Naive thymus-derived CD8-positive, alpha-beta T cell (primary cell): Measurements from ENCODE around the gene ORMDL3. TPM values are rescaled to one million over a fixed set of nuclear protein-coding genes. Genes with fewer than 3 reads are reported as not detected.
"Not testable (repeated sequence)": the region's sequence is repeated elsewhere in the genome, so short reads cannot be mapped to it uniquely, and the experiment has no call there.

ENCODE experiments used
- ATAC-seq, 2 donors: fragments of 150-1000 bp; cut with Tn5 transposase in 1 of 2; sonication (Bioruptor Pico), chemical (Tn5 transposase) in 1 of 2; 1 replicate in 1 of 2; 2 replicates in 1 of 2; pipeline ENCODE4 v1.10.0; 2021; ENCODE audit warnings: mild to moderate bottlenecking in 2 of 2, moderate library complexity in 2 of 2
- POLR2A ChIA-PET: fragments of 350-600 bp; sonication (Branson Sonifier 250); formaldehyde crosslinking; loops from one replicate; lab custom pipeline; 2021; ENCODE audit warnings: antibody characterized with exemption; lab: Charles Lee
- DNase-seq, 10 donors: peaks; one replicate each; pipeline versions ENCODE4 v3.0.0 to v3.0.0-alpha.2; 2020 to 2022
- H3K27ac Mint-ChIP-seq, 10 donors: one replicate each; pipeline ENCODE4 v1.8.0; 2020 to 2022; ENCODE audit warnings: mild to moderate bottlenecking in 10 of 10, mixed read lengths in 10 of 10, moderate library complexity in 4 of 10, inconsistent platforms in 1 of 10
- H3K27me3 Mint-ChIP-seq, 5 donors: one replicate each; pipeline ENCODE4 v1.8.0; 2021 to 2022; ENCODE audit warnings: mixed read lengths in 5 of 5
- H3K36me3 Mint-ChIP-seq, 3 donors: one replicate each; pipeline ENCODE4 v1.8.0; 2020 to 2022; ENCODE audit warnings: mixed read lengths in 3 of 3, mild to moderate bottlenecking in 2 of 3, inconsistent platforms in 1 of 3
- H3K4me1 Mint-ChIP-seq, 4 donors: one replicate each; pipeline ENCODE4 v1.8.0; 2021 to 2022; ENCODE audit warnings: mixed read lengths in 4 of 4
- H3K4me3 Mint-ChIP-seq, 10 donors: one replicate each; pipeline ENCODE4 v1.8.0; 2020 to 2022; ENCODE audit warnings: mild to moderate bottlenecking in 10 of 10, mixed read lengths in 10 of 10, moderate library complexity in 6 of 10, inconsistent platforms in 1 of 10
- H3K9me3 Mint-ChIP-seq, 9 donors: one replicate each; pipeline ENCODE4 v1.8.0; 2020 to 2022; ENCODE audit warnings: mixed read lengths in 9 of 9, mild to moderate bottlenecking in 3 of 9, inconsistent platforms in 1 of 9, moderate library complexity in 1 of 9
- polyA plus RNA-seq, 3 donors: library from polyadenylated mRNA; unstranded; fragments of 300-500 nt; fragmentation: Illumina TruSeq; gene quantifications; one replicate each; pipeline ENCODE4 v1.2.3, GENCODE V29; 2021
- total RNA-seq, 8 experiments: library from RNA in 2 of 8; stranded (reverse) in 2 of 8; gene quantifications; one replicate each; pipeline ENCODE4 v1.2.3 and lab custom pipeline; 2021 to 2026

Gene ORMDL3
- total and polyA plus RNA-seq, 5 experiments from 2014 or later: 100 to 335 (median 192) TPM

- DNase-seq (no peak), ATAC-seq (no peak)
- peak overlapping the region in 4 of 10 donors; percentile 24 to 67 (median 47) for H3K27ac Mint-ChIP-seq
- POLR2A ChIA-PET: interaction anchor here (0.6 kb wide), 1 partner anchor 73 kb away, joined by 5 read pairs; no protein-coding TSS in a partner anchor
- H3K27me3 Mint-ChIP-seq: no peaks in the 10 kb centered on the region
- no peaks in the 10 kb centered on the region for H3K9me3 Mint-ChIP-seq
- H3K4me1 Mint-ChIP-seq: peaks cover 5 to 18% (median 16%) of the 10 kb centered on the region in 4 donors
- H3K36me3 Mint-ChIP-seq: peaks cover 0 to 32% (median 10%) of the 10 kb centered on the region in 3 donors
- no peak overlapping the region for H3K4me3 Mint-ChIP-seq
These were observed 28.2 kb downstream of the ORMDL3 start for GRCh38 chr17:39899215-39899614.

GRCh38 chr17:39898088-39898487, 29.3 kb downstream of the ORMDL3 start:
- no peak for DNase-seq
- POLR2A ChIA-PET: no interaction called here
- H3K27ac Mint-ChIP-seq: peak overlapping the region in 2 of 10 donors; percentile 20 to 47

GRCh38 chr17:39894681-39895376, 32.6 kb downstream of the ORMDL3 start:
- POLR2A ChIA-PET: interaction anchor here (1.3 kb wide), 1 partner anchor 9 kb away, joined by 3 read pairs; no protein-coding TSS in a partner anchor

More at GRCh38 chr17:39898088-39898487, 29.3 kb downstream of the ORMDL3 start:
- Mint-ChIP-seq H3K27me3 (no peaks in the 10 kb centered on the region), H3K36me3 (peaks cover 0 to 26% (median 6%) of the 10 kb centered on the region in 3 donors), H3K4me1 (peaks cover 3 to 14% (median 9%) of the 10 kb centered on the region in 4 donors), H3K9me3 (no peaks in the 10 kb centered on the region), H3K4me3 (no peak overlapping the region)
- ATAC-seq: no peak

GRCh38 chr17:39889200-39889599, 38.2 kb downstream of the ORMDL3 start:
- no peak for ATAC-seq
- DNase-seq: no peak
- Mint-ChIP-seq H3K4me1 (peaks cover 0 to 4% (median 3%) of the 10 kb centered on the region in 4 donors), H3K36me3 (peaks cover 0 to 2% (median 0%) of the 10 kb centered on the region in 3 donors), H3K27me3 (peaks cover 0 to 7% (median 2%) of the 10 kb centered on the region in 5 donors), H3K27ac (no peak overlapping the region), H3K4me3 (no peak overlapping the region), H3K9me3 (no peaks in the 10 kb centered on the region)
- POLR2A ChIA-PET: interaction anchor here (0.6 kb wide), 1 partner anchor 330 kb away, joined by 5 read pairs; no protein-coding TSS in a partner anchor

More at GRCh38 chr17:39894681-39895376, 32.6 kb downstream of the ORMDL3 start:
- peak overlapping the region in 6 of 10 donors; percentile 35 to 79 (median 56) for H3K27ac Mint-ChIP-seq
- peak overlapping the region in 1 of 10 donors; percentile 17 for H3K4me3 Mint-ChIP-seq
- no peaks in the 10 kb centered on the region for H3K27me3 Mint-ChIP-seq
- H3K36me3 Mint-ChIP-seq: peaks cover 0 to 4% (median 0%) of the 10 kb centered on the region in 3 donors
- H3K4me1 Mint-ChIP-seq: peaks cover 6 to 12% (median 7%) of the 10 kb centered on the region in 4 donors
- DNase-seq (no peak), ATAC-seq (no peak)
- H3K9me3 Mint-ChIP-seq: no peaks in the 10 kb centered on the region

GRCh38 chr17:39887078-39887477, 40.3 kb downstream of the ORMDL3 start:
- POLR2A ChIA-PET: interaction anchor here (0.7 kb wide), 1 partner anchor 278 kb away, joined by 7 read pairs; no protein-coding TSS in a partner anchor
- no peak overlapping the region for H3K4me3 Mint-ChIP-seq
- DNase-seq: no peak
- peaks cover 0 to 2% (median 0%) of the 10 kb centered on the region in 3 donors for H3K36me3 Mint-ChIP-seq
- no peaks in the 10 kb centered on the region for H3K9me3 Mint-ChIP-seq
- no peak for ATAC-seq
- peak overlapping the region in 1 of 10 donors; percentile 26 for H3K27ac Mint-ChIP-seq
- peaks cover 0 to 7% (median 2%) of the 10 kb centered on the region in 5 donors for H3K27me3 Mint-ChIP-seq
- H3K4me1 Mint-ChIP-seq: no peaks in the 10 kb centered on the region

GRCh38 chr17:39886102-39886501, 41.3 kb downstream of the ORMDL3 start:
- POLR2A ChIA-PET, H3K27ac Mint-ChIP-seq, H3K4me1 Mint-ChIP-seq, H3K36me3 Mint-ChIP-seq, H3K27me3 Mint-ChIP-seq, DNase-seq, H3K9me3 Mint-ChIP-seq, H3K4me3 Mint-ChIP-seq, ATAC-seq: not testable (repeated sequence)

- H3K9me3 Mint-ChIP-seq: no peaks in the 10 kb centered on the region
- peaks cover 2 to 17% (median 12%) of the 10 kb centered on the region in 4 donors for H3K4me1 Mint-ChIP-seq
- ATAC-seq (no peak), DNase-seq (peak in 1 of 10 donors; percentile 32)
- H3K27me3 Mint-ChIP-seq: peaks cover 0 to 1% (median 0%) of the 10 kb centered on the region in 5 donors
- H3K36me3 Mint-ChIP-seq: no peaks in the 10 kb centered on the region
- POLR2A ChIA-PET: interaction anchor here (1.0 to 2.4 kb wide), 4 partner anchors 54 to 107 kb away, joined by 3 to 10 read pairs (median 4); partner anchors contain the start of genes LRRC3C, ORMDL3 and PSMD3
- no peak overlapping the region for H3K27ac Mint-ChIP-seq
- no peak overlapping the region for H3K4me3 Mint-ChIP-seq
These were observed 54.6 kb downstream of the ORMDL3 start for GRCh38 chr17:39872751-39873150.

DNA sequence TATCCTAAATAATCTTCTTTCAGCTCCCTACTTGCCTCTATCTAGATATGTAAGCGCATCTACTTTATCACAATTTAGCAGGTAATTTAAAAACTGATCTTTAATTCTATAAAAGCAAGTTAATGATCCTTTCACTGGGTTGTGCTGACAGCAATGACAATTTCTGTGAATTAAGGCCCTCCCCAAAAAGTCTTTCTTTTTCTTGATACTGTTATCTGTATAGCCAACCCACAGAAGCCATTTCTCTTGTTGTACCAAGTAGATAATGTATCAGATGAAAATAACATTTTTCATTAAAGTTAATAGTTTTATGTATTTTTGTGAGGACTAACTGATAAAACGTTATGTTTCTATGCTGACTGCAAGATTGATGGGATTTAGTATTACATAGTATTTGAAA, 55.6 kb downstream of the ORMDL3 start:
- Mint-ChIP-seq H3K4me3 (no peak overlapping the region), H3K27me3 (no peaks in the 10 kb centered on the region), H3K36me3 (no peaks in the 10 kb centered on the region), H3K4me1 (peaks cover 6 to 26% (median 22%) of the 10 kb centered on the region in 4 donors), H3K27ac (no peak overlapping the region), H3K9me3 (no peaks in the 10 kb centered on the region)
- ATAC-seq (no peak), DNase-seq (no peak)
- POLR2A ChIA-PET: interaction anchor here (2.4 kb wide), 1 partner anchor 108 kb away, joined by 10 read pairs; the partner anchor contains the start of gene PSMD3

Other genes starting within 250 kb of the ORMDL3 start
- 10 to 100 TPM; 30.1 to 33.5 TPM for gene PGAP3, start 239.5 kb downstream of the ORMDL3 start, total RNA-seq
- 10 to 100 TPM; 14.2 to 17.7 (median 15.5) TPM for gene PGAP3, start 239.5 kb downstream of the ORMDL3 start, polyA plus RNA-seq
- 1 to 10 TPM; 5.6 to 8.7 TPM for gene ERBB2, start 227.5 kb downstream of the ORMDL3 start, total RNA-seq
- 1 to 10 TPM in 2 of 3 donors, under 1 TPM in 1; 0.85 to 2.4 (median 1.5) TPM for gene ERBB2, start 227.5 kb downstream of the ORMDL3 start, polyA plus RNA-seq
- 10 to 100 TPM; 28.9 to 33.2 TPM for gene MIEN1, start 197.1 kb downstream of the ORMDL3 start, total RNA-seq
- gene MIEN1, start 197.1 kb downstream of the ORMDL3 start, polyA plus RNA-seq: 10 to 100 TPM; 75.6 to 81.6 (median 76.7) TPM
- gene GRB7, start 189.7 kb downstream of the ORMDL3 start, total RNA-seq: not detected
- not detected for gene GRB7, start 189.7 kb downstream of the ORMDL3 start, polyA plus RNA-seq
- gene IKZF3, start 63.3 kb downstream of the ORMDL3 start, total RNA-seq: 100 to 1,000 TPM; 111 to 118 TPM
- 10 to 100 TPM; 18.8 to 59.2 (median 21.5) TPM for gene IKZF3, start 63.3 kb downstream of the ORMDL3 start, polyA plus RNA-seq
- gene ZPBP2, start 59.4 kb downstream of the ORMDL3 start, total RNA-seq: under 1 TPM; 0.38 to 0.49 TPM
- gene ZPBP2, start 59.4 kb downstream of the ORMDL3 start, polyA plus RNA-seq: not detected
- gene GSDMB, start 9.0 kb downstream of the ORMDL3 start, total RNA-seq: 10 to 100 TPM; 82.2 to 83.3 TPM
- 1 to 10 TPM in 1 of 3 donors, under 1 TPM in 2; 0.55 to 1.2 (median 0.58) TPM for gene GSDMB, start 9.0 kb downstream of the ORMDL3 start, polyA plus RNA-seq
- under 1 TPM in 1 of 2 experiments, not detected in 1; 0.44 TPM for gene LRRC3C, start 131 bp upstream of the ORMDL3 start, total RNA-seq
- gene LRRC3C, start 131 bp upstream of the ORMDL3 start, polyA plus RNA-seq: not detected
- not detected for gene GSDMA, start 35.4 kb upstream of the ORMDL3 start, total RNA-seq
- under 1 TPM; 0.16 to 0.65 (median 0.50) TPM for gene GSDMA, start 35.4 kb upstream of the ORMDL3 start, polyA plus RNA-seq
- gene PSMD3, start 53.2 kb upstream of the ORMDL3 start, total RNA-seq: 10 to 100 TPM; 77.1 to 87.9 TPM
- 10 to 100 TPM; 45.4 to 55.9 (median 51.5) TPM for gene PSMD3, start 53.2 kb upstream of the ORMDL3 start, polyA plus RNA-seq
- not detected for gene CSF3, start 87.8 kb upstream of the ORMDL3 start, total RNA-seq
- gene CSF3, start 87.8 kb upstream of the ORMDL3 start, polyA plus RNA-seq: not detected
- 100 to 1,000 TPM; 104 TPM for gene MED24, start 126.8 kb upstream of the ORMDL3 start, total RNA-seq
- gene MED24, start 126.8 kb upstream of the ORMDL3 start, polyA plus RNA-seq: 10 to 100 TPM; 37.3 to 67.7 (median 42.1) TPM
- gene THRA, start 135.4 kb upstream of the ORMDL3 start, total RNA-seq: 10 to 100 TPM; 53.6 to 54.2 TPM
- 10 to 100 TPM; 11.3 to 23.3 (median 22.2) TPM for gene THRA, start 135.4 kb upstream of the ORMDL3 start, polyA plus RNA-seq
- 10 to 100 TPM; 18.2 to 19.2 TPM for gene NR1D1, start 173.0 kb upstream of the ORMDL3 start, total RNA-seq
- 1 to 10 TPM; 3.9 to 9.9 (median 6.4) TPM for gene NR1D1, start 173.0 kb upstream of the ORMDL3 start, polyA plus RNA-seq
- 100 to 1,000 TPM; 132 to 135 TPM for gene MSL1, start 194.4 kb upstream of the ORMDL3 start, total RNA-seq
- gene MSL1, start 194.4 kb upstream of the ORMDL3 start, polyA plus RNA-seq: 10 to 100 TPM in 1 of 3 donors, 1 to 10 TPM in 2; 6.8 to 12.8 (median 9.2) TPM
- gene CASC3, start 212.9 kb upstream of the ORMDL3 start, total RNA-seq: 100 to 1,000 TPM; 153 to 162 TPM
- 10 to 100 TPM; 33.5 to 46.9 (median 40.6) TPM for gene CASC3, start 212.9 kb upstream of the ORMDL3 start, polyA plus RNA-seq
- gene RAPGEFL1, start 249.9 kb upstream of the ORMDL3 start, total RNA-seq: 1 to 10 TPM; 5.9 to 6.4 TPM
- under 1 TPM in 2 of 3 donors, not detected in 1; 0.12 to 0.65 TPM for gene RAPGEFL1, start 249.9 kb upstream of the ORMDL3 start, polyA plus RNA-seq